NCI-H748 (cell line): ENCODE measurements around the gene MACROH2A1.
"Not testable (repeated sequence)": the region's sequence is repeated elsewhere in the genome, so short reads cannot be mapped to it uniquely, and the experiment has no call there.

Experiments
- DNase-seq: peaks from one replicate; lab custom pipeline; 2025; ENCODE audit not compliant: unreplicated experiment; lab: John Stamatoyannopoulos, UW

Gene MACROH2A1

DNA sequence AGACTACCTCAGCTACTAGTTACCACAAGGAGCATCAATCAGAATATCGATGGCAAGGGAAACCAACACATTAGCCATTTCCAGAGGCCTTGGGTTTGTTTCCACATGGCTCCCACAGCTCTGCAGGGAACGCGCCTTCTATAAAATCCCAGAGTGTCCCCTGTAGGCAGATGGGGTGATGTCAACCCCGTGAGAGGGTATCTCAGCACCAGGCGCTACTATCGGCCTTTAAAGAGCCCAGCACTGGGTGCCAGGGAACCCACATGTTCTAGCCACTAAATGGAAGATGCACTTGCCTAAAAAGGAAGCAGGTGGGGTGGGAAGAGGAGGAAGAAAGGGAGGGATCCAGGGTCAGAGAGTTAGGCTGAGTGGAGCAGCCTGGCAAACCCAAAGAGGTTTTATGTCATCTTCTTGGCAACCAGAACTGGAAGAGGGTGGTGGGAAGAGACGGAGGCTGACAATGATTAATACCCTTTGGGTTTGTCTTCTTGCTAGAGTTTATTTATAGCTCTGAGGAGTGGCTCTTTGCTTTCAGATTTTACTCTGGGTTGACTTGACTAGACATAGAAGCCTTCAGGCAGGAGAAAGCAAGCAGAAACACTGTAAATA lies 19.9 kb downstream of the MACROH2A1 start:
- no peak for DNase-seq

GRCh38 chr5:135377751-135378680 lies 21.0 kb downstream of the MACROH2A1 start:
- no peak for DNase-seq

DNA sequence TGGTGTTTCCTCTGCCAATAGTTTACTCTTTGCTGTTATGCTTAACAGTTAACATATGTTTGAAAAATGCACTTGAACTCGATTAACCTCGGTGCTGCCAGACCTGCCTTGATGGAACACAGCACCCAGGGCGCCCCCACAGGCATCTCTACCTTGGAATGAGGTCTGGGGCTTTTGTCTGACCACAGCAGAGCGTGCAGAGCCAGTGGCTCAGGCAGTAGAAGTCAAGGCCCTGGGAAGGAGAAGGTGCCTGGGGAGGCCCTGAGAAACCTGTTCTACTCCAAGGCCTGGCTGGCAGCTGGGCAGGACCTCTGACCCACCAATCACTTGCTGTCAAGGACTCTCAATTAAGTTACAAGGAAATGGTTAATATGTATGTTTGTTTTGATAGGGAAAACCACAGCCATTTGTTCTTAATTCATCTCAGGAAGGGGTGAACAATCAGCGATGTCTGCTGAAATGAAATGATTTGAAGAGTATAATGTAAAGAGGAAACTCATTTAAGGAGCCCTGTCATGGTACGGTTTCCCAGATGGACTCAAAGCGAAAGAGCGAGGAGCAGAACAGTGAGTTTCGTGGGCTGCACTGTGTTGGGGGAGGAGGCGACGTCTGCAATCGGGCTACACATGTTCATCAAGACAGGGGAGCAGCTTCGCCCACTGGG lies 21.9 kb downstream of the MACROH2A1 start:
- no peak for DNase-seq

DNA sequence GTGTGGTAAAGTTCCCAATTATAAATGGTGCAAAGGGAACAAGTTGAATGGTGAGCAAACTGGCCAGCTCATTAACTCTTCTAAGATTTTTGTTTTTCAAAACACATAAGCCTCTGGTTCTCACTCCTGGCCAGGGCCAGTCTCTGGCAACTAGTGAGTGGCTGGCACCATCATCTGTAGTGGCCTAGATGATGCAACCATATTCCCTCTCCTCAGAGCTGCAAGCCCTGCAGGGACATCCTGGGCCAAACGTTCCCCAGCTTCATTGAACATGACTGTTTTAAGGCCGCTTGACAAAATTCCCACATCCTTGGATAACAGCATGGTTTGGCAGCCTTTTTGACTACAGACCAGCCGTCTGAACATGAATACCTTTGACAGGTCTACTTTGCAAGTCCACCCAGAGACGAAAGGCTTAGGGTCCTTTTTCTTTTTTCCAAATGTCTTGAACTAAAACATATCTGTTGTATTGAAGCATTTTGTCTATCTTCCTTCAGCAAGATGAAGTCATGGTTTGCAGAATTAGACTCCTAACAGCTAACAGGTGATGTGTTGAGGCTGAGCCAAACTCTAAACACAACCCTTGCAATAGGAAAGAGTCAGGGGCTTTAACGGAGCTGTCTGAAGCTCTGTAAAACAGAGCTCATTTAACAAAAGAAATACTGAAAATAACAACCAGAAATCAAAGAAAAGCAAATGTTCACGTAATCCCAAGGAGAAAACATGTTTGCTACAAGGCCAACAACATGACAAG lies 23.8 kb downstream of the MACROH2A1 start:
- DNase-seq: no peak

DNA sequence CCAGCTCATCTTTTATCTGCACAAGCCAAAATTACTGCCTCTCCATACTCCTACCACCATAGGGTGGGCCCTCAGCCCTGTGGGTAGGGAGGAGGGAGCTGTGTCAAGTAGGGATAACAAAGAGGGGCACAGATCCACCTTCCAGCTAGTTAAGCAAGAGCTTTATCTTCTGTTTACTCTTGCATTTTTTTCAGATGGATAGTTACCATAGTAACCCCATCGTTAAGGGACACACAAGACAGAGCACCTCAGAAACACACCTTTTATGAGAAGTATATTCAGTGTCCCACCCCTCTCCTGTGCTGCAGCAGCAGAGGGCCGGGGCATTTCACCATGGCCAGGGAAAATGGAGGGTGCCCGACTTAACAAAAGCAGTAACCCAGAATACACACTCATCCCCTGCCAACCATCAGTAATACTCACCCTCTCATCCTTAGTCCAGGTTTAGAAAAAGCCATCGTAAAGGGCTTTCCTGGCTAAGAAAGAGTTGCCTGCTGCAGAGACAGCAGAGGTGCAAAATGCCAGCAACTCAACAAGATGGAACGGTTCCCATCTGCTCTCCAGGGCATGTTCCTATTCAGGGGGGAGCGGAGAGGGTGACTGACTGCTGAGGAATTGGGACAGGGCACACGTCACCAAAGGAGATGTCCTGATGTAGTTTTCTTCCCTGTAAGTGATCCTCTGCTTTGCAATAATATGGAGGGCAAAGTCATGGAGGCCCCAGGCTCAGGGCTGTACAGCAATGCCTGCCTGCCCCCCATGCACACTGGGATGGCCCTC lies 25.1 kb downstream of the MACROH2A1 start:
- peak; percentile 54 for DNase-seq

DNA sequence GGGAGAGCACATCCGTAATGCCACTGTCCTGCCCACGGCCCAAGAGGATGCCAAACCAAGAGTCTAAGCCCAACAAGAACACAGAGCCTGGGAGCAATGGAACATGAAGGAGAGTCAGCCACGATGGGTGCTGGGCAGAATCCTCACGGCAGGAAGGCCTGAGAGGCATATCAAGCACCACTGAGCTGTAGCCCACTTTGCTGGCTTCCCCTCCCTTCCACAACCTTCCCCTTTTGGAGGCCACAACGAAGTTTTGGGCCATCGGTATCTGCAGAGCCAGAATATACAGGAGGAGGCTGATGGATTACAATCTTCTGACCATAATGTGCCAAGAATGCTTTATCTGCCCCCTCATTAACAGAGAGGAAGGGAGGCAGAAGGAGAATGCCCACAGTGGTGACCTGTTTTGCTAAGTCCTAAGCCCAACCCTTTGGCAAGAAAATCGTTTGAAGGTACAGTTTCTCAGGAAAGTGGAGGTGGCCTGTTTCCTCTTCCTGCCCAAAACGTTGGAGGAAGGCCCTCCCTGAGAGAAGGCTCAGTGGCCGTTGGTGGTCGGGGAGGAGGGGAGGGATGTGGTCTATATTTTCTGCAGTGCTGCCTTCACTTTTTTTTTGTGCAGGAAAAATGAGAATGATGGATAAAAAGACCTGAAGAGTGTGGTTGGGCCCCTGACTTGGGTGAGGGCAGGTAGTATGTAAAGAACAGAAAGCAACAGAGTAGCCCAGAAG lies 26.2 kb downstream of the MACROH2A1 start:
- DNase-seq: no peak

DNA sequence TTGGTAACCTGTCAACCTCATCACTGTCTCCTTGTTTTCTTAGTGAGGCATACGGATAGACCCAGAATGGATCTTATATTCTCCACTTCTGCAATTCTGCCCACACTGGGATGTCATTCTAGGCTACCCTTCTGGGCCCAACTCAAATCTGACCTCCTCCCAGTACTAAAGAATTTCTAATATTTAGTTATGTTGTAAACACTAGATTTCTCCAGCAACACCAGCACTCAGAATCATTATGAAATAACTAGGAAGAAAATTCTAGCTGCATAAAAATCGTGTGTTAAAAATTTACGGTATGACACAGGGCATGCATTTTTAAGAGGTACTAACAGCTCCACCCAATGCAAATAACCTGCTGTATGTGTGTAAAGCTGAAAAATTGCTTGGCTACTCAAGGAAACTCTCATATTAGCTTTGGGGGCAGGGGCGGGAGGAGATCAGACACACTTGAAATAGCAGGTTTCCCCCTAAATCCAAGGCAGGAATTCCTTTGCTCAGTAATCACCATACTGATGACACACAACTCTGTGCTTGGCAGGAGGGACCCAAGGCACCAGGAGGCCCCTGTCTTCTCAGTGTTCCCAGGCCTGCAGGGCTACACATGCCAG lies 27.3 kb downstream of the MACROH2A1 start:
- no peak for DNase-seq

DNA sequence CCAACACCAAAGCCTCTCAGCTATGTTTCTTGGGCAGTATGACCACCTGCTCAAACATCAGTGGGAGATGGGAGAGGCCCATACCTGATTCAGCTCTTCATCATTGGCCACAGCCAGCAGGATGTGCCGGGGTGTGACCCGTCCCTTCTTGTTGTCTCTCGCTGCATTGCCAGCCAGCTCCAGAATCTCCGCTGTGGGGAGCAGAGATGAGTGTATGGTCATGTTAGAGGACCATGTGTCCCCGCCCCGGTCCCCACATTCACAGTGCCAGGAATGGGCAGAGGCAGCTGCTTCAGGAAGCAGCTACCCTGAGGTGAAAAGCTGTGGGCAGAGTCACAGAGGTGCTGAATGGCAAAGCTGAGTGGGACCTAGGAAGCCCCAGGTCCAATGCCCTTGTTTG lies 29.1 kb downstream of the MACROH2A1 start:
- no peak for DNase-seq

- no peak for DNase-seq
These were observed 31.5 kb downstream of the MACROH2A1 start for GRCh38 chr5:135367554-135367953.

DNA sequence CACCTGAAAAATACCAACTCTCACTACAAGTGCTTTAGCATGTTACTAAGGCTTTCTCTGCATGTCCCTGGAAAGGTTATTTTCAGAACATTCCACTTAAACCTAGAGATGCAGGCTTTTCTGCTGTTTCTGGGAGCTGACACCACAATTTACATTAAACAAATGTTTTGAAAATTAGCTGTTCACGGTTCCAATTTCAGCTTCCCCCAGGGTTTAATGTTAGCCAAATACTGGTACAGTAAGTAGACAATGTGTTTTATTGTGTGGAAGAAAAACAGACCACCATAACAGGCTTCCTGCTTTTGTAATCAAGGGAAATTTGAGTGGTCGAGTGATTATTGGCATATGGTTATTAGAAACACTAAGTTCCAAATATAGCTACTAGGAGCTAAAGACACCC lies 32.0 kb downstream of the MACROH2A1 start:
- no peak for DNase-seq

DNA sequence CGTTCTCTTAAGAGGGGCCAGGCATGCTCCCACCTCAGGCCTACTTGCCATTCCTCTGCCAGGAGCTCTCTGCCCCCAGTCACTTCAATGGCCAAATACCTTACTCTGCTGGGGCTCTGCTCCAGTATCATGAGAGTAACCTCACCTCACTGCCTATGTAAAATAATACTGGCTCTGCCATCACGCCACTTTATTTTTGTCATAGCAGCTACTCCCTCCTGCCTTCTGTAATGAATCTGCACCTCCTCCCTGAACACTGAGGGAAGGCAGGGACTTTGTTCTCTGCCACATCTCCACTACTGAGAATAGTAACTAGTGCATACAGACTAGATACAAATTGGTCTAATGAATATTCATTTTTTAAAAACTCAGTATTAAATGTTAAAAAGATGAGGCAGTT lies 33.8 kb downstream of the MACROH2A1 start:
- DNase-seq: peak; percentile 47

DNA sequence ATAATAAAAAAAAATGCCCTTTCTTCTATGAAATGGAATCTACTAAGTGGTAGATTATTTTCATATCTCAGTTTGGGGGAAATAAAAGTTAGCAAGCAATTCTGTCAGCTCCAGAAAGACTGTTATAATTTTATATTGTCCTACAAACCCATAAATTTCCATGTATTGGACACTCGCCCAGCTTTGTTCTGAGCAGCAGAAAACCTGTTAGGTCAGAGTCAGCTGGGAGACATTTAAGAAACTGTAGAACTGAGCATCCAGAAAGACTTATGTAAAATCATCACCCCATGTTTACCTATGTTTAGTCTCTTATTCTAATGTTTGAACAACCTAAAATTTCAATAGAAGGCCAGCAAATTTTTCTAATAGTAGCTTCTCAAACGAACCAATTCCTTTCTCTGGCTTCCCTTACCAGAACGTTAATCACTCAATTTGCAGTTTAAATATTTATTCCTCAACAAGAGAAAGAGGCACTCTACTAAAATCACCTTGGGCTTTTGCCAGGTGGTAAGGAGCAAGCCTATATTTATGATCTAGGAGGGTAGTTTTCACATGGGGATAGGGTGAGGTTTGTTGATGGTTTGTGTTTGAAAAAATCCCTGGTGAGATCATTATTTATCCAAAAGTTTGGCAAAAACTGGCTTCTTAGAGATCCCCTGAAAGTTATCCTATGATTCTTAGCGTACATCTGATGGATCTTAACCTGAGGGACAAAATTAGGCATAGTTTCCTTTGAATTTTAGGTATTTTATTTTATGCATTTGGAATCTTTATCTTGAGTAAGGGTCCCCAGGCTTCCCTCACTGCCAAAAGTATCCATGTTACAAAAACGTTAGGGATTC lies 34.4 kb downstream of the MACROH2A1 start:
- DNase-seq: peak; percentile 94

- DNase-seq: not testable (repeated sequence)
These were observed 35.7 kb downstream of the MACROH2A1 start for GRCh38 chr5:135363342-135363741.

GRCh38 chr5:135362102-135362501 lies 36.9 kb downstream of the MACROH2A1 start:
- no peak for DNase-seq

DNA sequence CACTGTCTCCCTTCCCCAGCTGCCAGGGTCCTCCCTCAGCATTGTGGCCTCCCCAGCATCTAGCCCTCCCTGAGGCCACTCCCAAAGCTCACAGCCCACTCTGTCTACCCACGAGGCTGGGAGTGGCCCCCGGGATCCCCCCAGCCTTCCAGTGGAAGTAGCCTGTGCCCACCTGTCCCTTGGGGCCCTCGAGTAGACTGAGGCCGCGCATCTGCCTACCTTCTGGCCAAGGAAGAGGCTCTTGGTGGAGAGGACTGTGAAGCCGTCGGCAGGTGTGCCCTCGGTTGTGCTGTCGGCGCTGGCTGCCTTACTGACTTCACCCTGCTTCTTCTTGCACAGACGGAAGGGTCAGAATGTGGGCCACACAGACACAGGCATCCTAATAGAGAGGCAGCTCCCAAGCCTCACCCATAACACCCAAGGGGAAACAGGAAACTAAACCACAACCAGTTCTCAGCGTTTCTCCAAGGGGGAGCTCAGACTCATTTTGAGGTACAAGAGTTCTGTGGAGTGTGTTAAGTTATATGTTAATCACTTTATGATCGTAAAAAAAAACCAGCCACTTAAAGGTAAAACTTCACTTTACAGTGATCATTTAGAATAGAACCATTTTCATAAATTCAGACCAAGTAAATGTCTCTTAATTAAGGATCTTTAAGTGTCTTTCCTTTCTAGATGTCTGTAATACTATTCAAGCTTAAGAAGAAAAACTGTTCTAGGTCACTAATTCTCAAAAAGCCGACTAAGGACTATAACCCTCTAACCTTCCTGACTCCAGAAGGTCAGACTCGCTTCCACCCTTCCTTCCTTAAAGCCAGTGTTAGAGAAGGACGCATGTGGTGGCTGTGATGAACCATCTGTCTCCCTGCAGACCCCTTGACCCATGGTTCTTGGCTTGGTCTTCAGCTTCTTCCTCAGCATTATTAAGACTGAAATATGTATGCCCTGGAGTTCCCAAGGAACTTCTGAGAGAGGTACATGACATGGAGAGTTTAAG lies 38.5 kb downstream of the MACROH2A1 start:
- DNase-seq: no peak

DNA sequence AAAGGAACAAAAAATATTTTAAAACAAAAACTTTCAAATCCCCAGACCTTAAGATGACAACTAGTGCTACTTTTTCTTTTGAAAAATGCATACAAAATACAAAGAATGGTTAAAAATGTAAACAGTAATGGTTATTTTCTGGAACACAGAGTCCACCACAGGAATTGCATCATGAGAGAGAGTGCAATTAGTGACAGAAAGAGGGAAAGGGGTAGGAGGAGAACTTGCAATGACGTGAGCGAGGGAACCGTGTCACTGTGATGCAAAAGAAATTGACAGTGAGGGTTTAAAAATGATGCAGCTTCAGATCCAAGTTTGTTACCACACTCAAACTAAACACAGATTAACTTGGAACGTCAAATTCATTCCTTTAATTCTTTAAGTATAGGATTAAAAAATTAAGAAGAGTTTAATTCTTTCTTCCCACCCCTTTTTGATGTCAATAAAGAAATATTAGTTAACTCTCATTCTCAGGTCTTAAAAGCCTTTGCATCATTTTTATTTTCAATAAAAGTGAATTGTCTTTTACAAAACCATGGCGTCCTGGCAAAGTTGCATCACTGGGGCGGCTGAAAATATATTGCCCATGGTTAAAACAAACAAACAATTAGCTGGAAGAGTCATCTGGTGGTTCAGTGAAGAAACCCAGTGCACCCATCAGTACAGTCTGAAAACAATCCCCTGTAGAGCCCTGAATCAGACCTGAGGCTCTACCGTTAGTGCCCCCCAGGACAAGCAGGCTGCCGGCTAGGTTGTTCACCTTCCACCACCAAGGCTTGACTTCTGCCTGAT lies 39.5 kb downstream of the MACROH2A1 start:
- DNase-seq: no peak
